Uterus (tissue), 2 donors: Measurements from ENCODE around the gene FAM180A.

Experiments
- CTCF ChIP-seq, 4 experiments: fragments of 200-600 bp in 2 of 4; fragments of 450-650 bp in 2 of 4; sonication (generic) in 2 of 4; IDR thresholded peaks; one replicate each; pipeline ENCODE4 v1.5.1; 2016 to 2019; ENCODE audit warnings: antibody characterized with exemption in 4 of 4, mild to moderate bottlenecking in 2 of 4, moderate library complexity in 1 of 4
- POLR2A ChIP-seq, 2 donors: fragments of 450-650 bp; IDR thresholded peaks; one replicate each; pipeline ENCODE4 v1.6.1; 2016; ENCODE audit warnings: antibody characterized with exemption in 2 of 2, mild to moderate bottlenecking in 1 of 2, moderate library complexity in 1 of 2

- no peak for TF ChIP-seq POLR2A (IDR thresholded peaks at IDR 0.05)
- TF ChIP-seq CTCF (IDR thresholded peaks at IDR 0.05): no peak
Measured at GRCh38 chr7:135753616-135754413, 5.2 kb upstream of the FAM180A start.
